A549 treated with Hydrocortisone at 1 μM for 4 hours (cell line): ENCODE data around the gene GHRL. TPM values are rescaled to one million over a fixed set of nuclear protein-coding genes. Genes with fewer than 3 reads are reported as not detected.

Experiments
- total RNA-seq: library from RNA; stranded (reverse); fragments of 200-300 nt; extraction: Qiagen RNA extraction; gene quantifications from 5 replicates; pipeline ENCODE4 v1.2.3, GENCODE V29; 2022

GHRL gene, protein sequence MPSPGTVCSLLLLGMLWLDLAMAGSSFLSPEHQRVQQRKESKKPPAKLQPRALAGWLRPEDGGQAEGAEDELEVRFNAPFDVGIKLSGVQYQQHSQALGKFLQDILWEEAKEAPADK
- 0.13 TPM in 1 of 5 replicates, not detected in the others for total RNA-seq

DNA sequence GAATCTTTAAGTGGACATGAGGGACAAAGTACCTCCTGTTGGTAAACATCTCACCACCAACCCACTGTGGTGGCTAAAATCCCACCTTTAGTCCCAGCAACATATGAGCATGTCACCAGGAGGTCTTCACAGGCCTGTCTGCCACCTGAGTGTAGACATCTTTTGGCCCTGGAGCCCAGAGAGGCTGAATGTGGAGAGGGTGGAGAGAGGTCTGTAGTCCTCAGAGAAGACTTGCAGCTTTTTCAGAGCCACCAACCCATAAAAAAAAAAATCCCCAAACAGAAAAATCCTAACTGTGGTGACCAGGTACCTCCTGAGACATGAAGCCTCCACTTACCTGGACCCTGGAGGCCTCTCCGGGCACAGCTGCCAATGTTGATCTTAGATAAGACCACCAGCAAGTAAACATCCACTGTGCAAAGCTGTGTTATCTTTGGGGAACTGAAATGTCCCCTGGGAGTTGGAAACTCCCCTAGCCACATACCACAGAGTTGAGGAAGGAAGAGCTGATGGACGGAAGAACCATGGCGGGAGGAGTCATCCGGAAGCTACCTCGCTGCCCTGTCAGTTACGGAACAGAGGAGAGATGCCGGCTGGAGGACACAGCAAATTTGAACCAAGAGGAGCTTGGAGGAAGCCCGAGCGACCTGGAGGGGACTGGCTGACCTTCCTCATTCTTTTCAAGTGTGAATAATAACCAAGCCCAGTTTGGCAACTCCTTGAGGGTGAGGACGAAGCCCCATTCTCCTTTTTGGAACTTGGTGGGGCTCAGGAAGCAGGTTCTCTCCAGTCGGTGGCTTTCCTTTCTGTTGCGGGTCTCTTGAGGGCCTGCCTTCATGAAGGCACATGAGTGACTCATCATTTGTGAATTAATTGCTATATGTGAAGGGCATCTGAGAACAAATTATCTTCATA is at the start of gene GHRL:
Gene GHRL, minus strand, starts transcription at position 443 of the 915 bp plus-strand sequence. CDS start 2,767 bp downstream, outside the sequence.

DNA sequence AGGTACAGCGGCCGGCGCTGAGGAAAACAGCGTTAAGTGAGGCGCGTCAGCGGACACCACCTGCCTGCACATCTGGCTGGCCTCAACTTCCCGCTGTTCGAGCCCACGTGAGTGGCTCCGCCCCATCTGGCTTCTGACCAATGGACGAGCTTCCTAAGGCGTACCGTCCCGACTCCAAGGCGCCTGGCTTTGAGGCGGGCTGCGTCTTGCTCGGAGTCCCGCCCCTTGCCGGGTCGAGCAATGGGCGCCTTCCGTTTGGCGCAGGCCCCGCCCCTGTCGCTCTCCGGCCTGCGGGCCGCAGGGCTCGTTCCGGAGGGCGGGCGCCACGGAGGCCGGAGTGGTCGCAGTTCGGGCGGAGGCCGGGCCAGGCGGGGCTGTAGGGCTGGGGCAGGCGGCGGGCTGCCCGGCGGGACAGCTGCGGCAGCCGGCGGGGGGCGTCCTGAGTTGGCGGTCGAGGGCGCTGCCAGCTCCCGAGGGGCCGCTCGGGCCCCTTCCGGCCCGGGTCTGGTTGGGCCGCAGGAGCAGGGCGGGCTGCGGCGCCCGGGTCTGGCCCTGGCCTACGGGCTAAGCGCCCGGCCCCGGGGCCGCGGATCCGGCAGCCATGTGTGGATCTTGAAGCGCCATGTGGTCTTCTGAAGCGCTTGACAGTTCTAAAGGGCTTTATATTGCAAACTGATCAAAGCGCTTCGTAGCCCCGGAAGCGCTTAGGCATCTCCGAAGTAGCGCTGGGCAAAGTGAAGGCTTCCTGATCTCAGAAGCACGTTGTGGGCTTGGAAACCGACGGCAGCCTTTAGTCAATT is 44.4 kb downstream of the GHRL start, which contains the start of gene TATDN2:
Gene TATDN2, plus strand, starts transcription at position 276 of the 800 bp plus-strand sequence. CDS start 742 bp downstream, outside the sequence.

Other genes with a start within 250 kb of the GHRL start
- gene FANCD2OS, start 184.7 kb downstream of the GHRL start, total RNA-seq, result not detected in 5 replicates
- gene BRK1, start 177.3 kb downstream of the GHRL start, total RNA-seq, result 166 to 178 TPM (median 176 TPM) in 5 replicates
- gene VHL, start 151.2 kb downstream of the GHRL start, total RNA-seq, result 24.8 to 31.4 TPM (median 29.0 TPM) in 5 replicates
- 12.1 to 17.6 TPM (median 15.7 TPM) in 5 replicates for gene IRAK2, start 128.0 kb downstream of the GHRL start, total RNA-seq
- gene TATDN2, start 44.5 kb downstream of the GHRL start, total RNA-seq, result 29.4 to 41.2 TPM (median 33.3 TPM) in 5 replicates
- gene SEC13, start 28.2 kb upstream of the GHRL start, total RNA-seq, result 210 to 224 TPM (median 212 TPM) in 5 replicates
- gene ATP2B2, start 212.6 kb upstream of the GHRL start, total RNA-seq, result 0.03 to 0.12 TPM (median 0.08 TPM) in 5 replicates